Ovary (tissue), 3 donors: ENCODE data around the gene C3.

ENCODE experiments used
- CTCF ChIP-seq, 3 donors: fragments of 450-650 bp in 2 of 3; fragments of 200-600 bp in 1 of 3; IDR thresholded peaks; one replicate each; pipeline versions ENCODE4 v1.5.1 to v1.8.0; 2016 to 2022; ENCODE audit warnings: antibody characterized with exemption in 3 of 3, mild to moderate bottlenecking in 1 of 3
- EP300 ChIP-seq: sonication (generic); formaldehyde crosslinking; IDR thresholded peaks from one replicate; pipeline ENCODE4 v1.6.1; 2017; ENCODE audit warnings: antibody characterized with exemption
- donor health status: DM: no; HTN: no; CAD: no.

GRCh38 chr19:6664916-6665315, 55.5 kb downstream of the C3 start:
- TF ChIP-seq CTCF (IDR thresholded peaks at IDR 0.05) = no peak
- no peak for TF ChIP-seq EP300
